DND-41 (cell line): ENCODE data around the gene RBBP7.

Experiments used
- EZH2 ChIP-seq: IDR thresholded peaks from 3 replicates; pipeline ENCODE4 v1.6.1; 2012; ENCODE audit warnings: borderline replicate concordance, low read depth, mild to moderate bottlenecking, moderate library complexity, low read length, inconsistent platforms; ENCODE audit not compliant: severe bottlenecking
- TF ChIP-seq, protein P1 (sequence below): IDR thresholded peaks from 2 replicates; pipeline ENCODE4 v1.5.1; 2012; ENCODE audit warnings: borderline replicate concordance, low read length, moderate library complexity, mild to moderate bottlenecking; ENCODE audit not compliant: poor library complexity, severe bottlenecking; ENCODE audit errors: extremely low read depth

DNA sequence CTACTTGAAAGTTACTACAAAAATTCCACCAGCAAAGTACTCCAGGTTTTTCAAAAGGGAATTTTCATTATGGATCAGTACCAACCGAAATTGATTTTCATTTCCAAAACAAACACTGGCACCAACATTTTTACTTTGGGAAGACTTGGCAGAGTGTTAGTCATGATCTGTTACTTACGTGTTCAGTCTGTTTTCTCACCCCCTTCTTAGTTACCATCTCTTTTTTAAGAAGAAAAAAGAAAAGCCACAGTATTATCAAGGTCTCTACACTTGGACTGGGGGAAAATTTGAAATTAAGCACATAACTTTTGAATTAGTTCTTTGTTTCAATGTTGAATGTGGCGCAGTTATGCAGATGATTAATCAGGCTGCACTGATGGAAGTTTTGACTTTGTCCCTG lies 27.5 kb downstream of the RBBP7 start:
- TF ChIP-seq, protein P1, sequence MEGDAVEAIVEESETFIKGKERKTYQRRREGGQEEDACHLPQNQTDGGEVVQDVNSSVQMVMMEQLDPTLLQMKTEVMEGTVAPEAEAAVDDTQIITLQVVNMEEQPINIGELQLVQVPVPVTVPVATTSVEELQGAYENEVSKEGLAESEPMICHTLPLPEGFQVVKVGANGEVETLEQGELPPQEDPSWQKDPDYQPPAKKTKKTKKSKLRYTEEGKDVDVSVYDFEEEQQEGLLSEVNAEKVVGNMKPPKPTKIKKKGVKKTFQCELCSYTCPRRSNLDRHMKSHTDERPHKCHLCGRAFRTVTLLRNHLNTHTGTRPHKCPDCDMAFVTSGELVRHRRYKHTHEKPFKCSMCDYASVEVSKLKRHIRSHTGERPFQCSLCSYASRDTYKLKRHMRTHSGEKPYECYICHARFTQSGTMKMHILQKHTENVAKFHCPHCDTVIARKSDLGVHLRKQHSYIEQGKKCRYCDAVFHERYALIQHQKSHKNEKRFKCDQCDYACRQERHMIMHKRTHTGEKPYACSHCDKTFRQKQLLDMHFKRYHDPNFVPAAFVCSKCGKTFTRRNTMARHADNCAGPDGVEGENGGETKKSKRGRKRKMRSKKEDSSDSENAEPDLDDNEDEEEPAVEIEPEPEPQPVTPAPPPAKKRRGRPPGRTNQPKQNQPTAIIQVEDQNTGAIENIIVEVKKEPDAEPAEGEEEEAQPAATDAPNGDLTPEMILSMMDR: no peak
- TF ChIP-seq EZH2: no peak
